K562 (cell line): Measurements from ENCODE around the gene HTRA3. TPM values are rescaled to one million over a fixed set of nuclear protein-coding genes. Genes with fewer than 3 reads are reported as not detected.

Experiments used
- ATAC-seq: fragments of 200-7000 bp; cut with Tn5 transposase; 3 replicates; pipeline ENCODE4 v1.9.1; 2020; ENCODE audit warnings: moderate library complexity
- BruUV-seq: library from RNA; stranded (reverse); fragments of 400-500 nt; replicated peaks from 2 replicates; lab custom pipeline; 2021; lab: Mats Ljungman, UMichigan
- CTCF ChIA-PET: fragments of 300-600 bp; formaldehyde crosslinking; extraction: SDS; loops from one replicate; lab custom pipeline; 2021; ENCODE audit warnings: low intra/inter-chr PET ratio; lab: Yijun Ruan, JAX
- POLR2A ChIA-PET: fragments of 300-600, 350-650 bp; sonication (Branson Sonifier 250); formaldehyde crosslinking; extraction: SDS; loops from one replicate; lab custom pipeline; 2021; ENCODE audit warnings: antibody characterized with exemption, inconsistent platforms; lab: Yijun Ruan, JAX
- DNase-seq, 4 experiments: peaks; one replicate each; pipeline versions ENCODE4 v3.0.0 to v3.0.0-alpha.2; 2011 to 2018; ENCODE audit warnings: low spot score in 3 of 4, mixed read lengths in 3 of 4; ENCODE audit errors: extremely low read depth in 1 of 4
- FAIRE-seq: peaks from 2 replicates; lab custom pipeline; 2011; peaks lifted over from hg19 to GRCh38; lab: Jason Lieb, UNC
- H2AFZ ChIP-seq: 2 replicates; pipeline ENCODE4 v1.6.0; 2011; ENCODE audit warnings: low read depth, low read length, control low read depth, inconsistent platforms
- H3K27ac ChIP-seq: fragments of 200-600 bp; 3 replicates; pipeline ENCODE4 v1.8.0; 2011; ENCODE audit warnings: low read depth, mild to moderate bottlenecking, control low read depth, inconsistent platforms, low read length, moderate library complexity, mixed read lengths; ENCODE audit errors: extremely low read depth
- H3K27me3 ChIP-seq, 2 experiments: fragments of 300-600 bp in 1 of 2; 2 replicates in 1 of 2; 3 replicates in 1 of 2; pipeline versions ENCODE4 v1.6.0 to v1.8.0; 2011; ENCODE audit warnings: inconsistent platforms in 2 of 2, low read length in 2 of 2, mild to moderate bottlenecking in 1 of 2, mixed read lengths in 1 of 2, moderate library complexity in 1 of 2; ENCODE audit not compliant: control insufficient read depth in 2 of 2, insufficient read depth in 2 of 2
- H3K36me3 ChIP-seq: fragments of 300-600 bp; 3 replicates; pipeline ENCODE4 v1.8.0; 2011; ENCODE audit warnings: mild to moderate bottlenecking, low read length, inconsistent platforms; ENCODE audit not compliant: control insufficient read depth, insufficient read depth
- H3K4me1 ChIP-seq, 2 experiments: fragments of 200-600 bp in 1 of 2; replicated peaks in 1 of 2; 2 replicates in 1 of 2; 3 replicates in 1 of 2; pipeline versions ENCODE4 v1.5.1 to v1.8.0; 2011; ENCODE audit warnings: inconsistent platforms in 2 of 2, low read length in 2 of 2, mild to moderate bottlenecking in 1 of 2, mixed read lengths in 1 of 2, moderate library complexity in 1 of 2; ENCODE audit not compliant: control insufficient read depth in 2 of 2, insufficient read depth in 2 of 2
- H3K4me2 ChIP-seq: 2 replicates; pipeline ENCODE4 v1.6.1; 2011; ENCODE audit warnings: low read length, control low read depth, inconsistent platforms, mixed read lengths; ENCODE audit not compliant: insufficient read depth
- H3K4me3 ChIP-seq: fragments of 200-600 bp; sonication (generic), shearing (Covaris generic); 2 replicates; pipeline ENCODE4 v1.5.1; 2016; ENCODE audit warnings: control low read depth, inconsistent platforms
- H3K79me2 ChIP-seq: fragments of 200-600 bp; 3 replicates; pipeline ENCODE4 v1.8.0; 2011; ENCODE audit warnings: low read length, inconsistent platforms; ENCODE audit not compliant: control insufficient read depth, insufficient read depth
- H3K9ac ChIP-seq, 2 experiments: 2 replicates each; pipeline versions ENCODE4 v1.6.0 to v1.6.1; 2011; ENCODE audit warnings: low read depth in 2 of 2, low read length in 2 of 2, control low read depth in 1 of 2, inconsistent platforms in 1 of 2, mild to moderate bottlenecking in 1 of 2, mixed read lengths in 1 of 2; ENCODE audit not compliant: insufficient read depth in 1 of 2
- H3K9me1 ChIP-seq: one replicate; pipeline ENCODE4 v1.6.0; 2011; ENCODE audit warnings: inconsistent platforms, mild to moderate bottlenecking, low read length, moderate library complexity; ENCODE audit not compliant: control insufficient read depth, insufficient read depth
- H3K9me3 ChIP-seq: replicated peaks from 2 replicates; pipeline ENCODE4 v1.5.1; 2011; ENCODE audit warnings: low read depth, low read length, inconsistent platforms; ENCODE audit not compliant: control insufficient read depth, insufficient read depth
- H4K20me1 ChIP-seq: replicated peaks from 2 replicates; pipeline ENCODE4 v1.6.1; 2011; ENCODE audit warnings: low read length, inconsistent platforms, mixed read lengths; ENCODE audit not compliant: control insufficient read depth, insufficient read depth
- EP400 ChIP-seq: fragments of 450-650 bp; IDR thresholded peaks from 2 replicates; pipeline ENCODE4 v1.6.1; 2017; ENCODE audit warnings: antibody characterized with exemption, mild to moderate bottlenecking, moderate library complexity
- HDAC6 ChIP-seq: IDR thresholded peaks from 2 replicates; pipeline ENCODE4 v1.6.1; 2012; ENCODE audit warnings: low read depth, mild to moderate bottlenecking, control low read depth, inconsistent platforms, low read length, moderate library complexity
- MAX ChIP-seq: sonication (generic); formaldehyde crosslinking; IDR thresholded peaks from 2 replicates; pipeline ENCODE4 v1.9.0; 2022; ENCODE audit warnings: mild to moderate bottlenecking, missing genetic modification reagents
- NR1H2 ChIP-seq: sonication (generic); formaldehyde crosslinking; IDR thresholded peaks from 2 replicates; pipeline ENCODE4 v1.4.0; 2020; ENCODE audit warnings: mild to moderate bottlenecking, missing genetic modification reagents
- RERE ChIP-seq: sonication (generic); formaldehyde crosslinking; IDR thresholded peaks from 2 replicates; pipeline ENCODE4 v1.8.0; 2023; ENCODE audit warnings: missing genetic modification reagents, mild to moderate bottlenecking, borderline replicate concordance
- TEAD1 ChIP-seq, 2 experiments: fragments of 450-650 bp in 1 of 2; sonication (generic) in 1 of 2; formaldehyde crosslinking; IDR thresholded peaks; 2 replicates each; pipeline versions ENCODE4 v1.4.0 to v1.8.0; 2020 to 2022; ENCODE audit warnings: mild to moderate bottlenecking in 2 of 2, missing genetic modification reagents in 1 of 2
- ZBTB12 ChIP-seq: fragments of 250-450 bp; sonication (Bioruptor Pico); IDR thresholded peaks from 2 replicates; pipeline ENCODE4 v1.4.0; 2020
- ZBTB17 ChIP-seq: fragments of 450-650 bp; formaldehyde crosslinking; IDR thresholded peaks from 2 replicates; pipeline ENCODE4 v1.4.0; 2020; ENCODE audit warnings: mild to moderate bottlenecking
- ZNF699 ChIP-seq: fragments of 250-450 bp; sonication (Bioruptor Pico); IDR thresholded peaks from 2 replicates; pipeline ENCODE4 v1.8.0; 2021; ENCODE audit warnings: mild to moderate bottlenecking, moderate library complexity; ENCODE audit not compliant: insufficient replicate concordance
- WGBS: fragments of 100-300 bp; shearing (Covaris generic); methylation state at CpG from one replicate; pipeline ENCODE4 v1.1.6; 2016; ENCODE audit warnings: low coverage, mixed read lengths; ENCODE audit not compliant: insufficient coverage; ENCODE audit errors: missing lambda C conversion rate; 5-methylcytosine and 5-hydroxymethylcytosine counted together
- in situ Hi-C: fragments of 300-500 bp; cut with MboI; formaldehyde crosslinking; loops from 4 replicates; pipeline ENCODE4 v1.15.0; 2018; ENCODE audit warnings: inconsistent platforms, mixed read lengths
- intact Hi-C: fragments of 100-400 bp; cut with micrococcal nuclease; formaldehyde crosslinking; loops from 2 replicates; pipeline ENCODE4 v1.14.2; 2022
- polyA plus RNA-seq, 8 experiments: library from polyadenylated mRNA; depleted of rRNA in 4 of 8; stranded (reverse) in 5 of 8; unstranded in 3 of 8; fragments of >200 nt; fragmentation: Nextera tagmentation in 2 of 8; fragmentation: Illumina TruSeq in 1 of 8; extraction: Ambion mirVana in 2 of 8; extraction: Trizol in 1 of 8; gene quantifications; 2 replicates each; pipeline versions ENCODE4 v1.2.1 to v1.2.3, GENCODE V29; 2011 to 2014; ENCODE audit warnings: inconsistent platforms in 1 of 8, missing spikeins in 1 of 8
- total RNA-seq, 7 experiments: library from RNA; depleted of rRNA in 6 of 7; stranded (reverse); fragments of >200 nt in 6 of 7; fragmentation: Illumina TruSeq in 2 of 7; extraction: Trizol in 2 of 7; gene quantifications; 2 replicates each; pipeline versions ENCODE4 v1.2.1 to v1.2.3, GENCODE V29; 2011 to 2021; ENCODE audit warnings: low replicate concordance in 1 of 7
- TF ChIP-seq, protein P1 (sequence below): fragments of 250-450 bp; sonication (Bioruptor Pico); IDR thresholded peaks from 2 replicates; pipeline ENCODE4 v1.5.0; 2021
- TF ChIP-seq, protein P2 (sequence below): fragments of 450-650 bp; IDR thresholded peaks from 2 replicates; pipeline ENCODE4 v1.6.1; 2016; ENCODE audit warnings: mild to moderate bottlenecking

Gene HTRA3
- total and polyA plus RNA-seq, 9 of the 15 experiments (the other 6 are each of a cell fraction or from before 2014, with no cell fraction given): 0.04 TPM; not detected in 8

GRCh38 chr4:8351931-8352367 lies 82.4 kb downstream of the HTRA3 start:
- no peaks in the 10 kb centered on the region; the same call in 1 of the 2 replicates for H4K20me1 ChIP-seq
- no peaks in the 10 kb centered on the region for H3K9me1 ChIP-seq
- H3K36me3 ChIP-seq: no peaks in the 10 kb centered on the region
- FAIRE-seq (no peak), ATAC-seq (no peak), DNase-seq (no peak)
- H3K4me1 ChIP-seq: peaks cover 0 to 4% of the 10 kb centered on the region in 2 experiments; a peak in 1 of 5 replicates
- H3K4me3 ChIP-seq: no peak overlapping the region
- in situ Hi-C loops (no loop called here), intact Hi-C loops (no loop called here)
- H3K27ac ChIP-seq: no peak overlapping the region
- CTCF ChIA-PET: no interaction called here
- no peak overlapping the region for H2AFZ ChIP-seq
- 11% methylated on average over 8 of the region's 8 CpGs for WGBS
- peaks cover 3 to 65% of the 10 kb centered on the region in 2 experiments; a peak in 4 of 5 replicates for H3K27me3 ChIP-seq
- no peaks in the 10 kb centered on the region for H3K9me3 ChIP-seq
- H3K79me2 ChIP-seq: no peaks in the 10 kb centered on the region
- H3K9ac ChIP-seq: no peak overlapping the region
- H3K4me2 ChIP-seq: no peak overlapping the region
- BruUV-seq: no TSS peak
- POLR2A ChIA-PET: interaction anchor here (0.6 kb wide), 2 partner anchors 20 to 133 kb away, joined by 3 read pairs; no protein-coding TSS in a partner anchor
- no peak for TF ChIP-seq MAX (CRISPR knock-in tag)
- no peak for TF ChIP-seq NR1H2 (CRISPR knock-in tag)
- no peak for TF ChIP-seq ZNF699
- no peak for TF ChIP-seq HDAC6
- TF ChIP-seq, protein P1, sequence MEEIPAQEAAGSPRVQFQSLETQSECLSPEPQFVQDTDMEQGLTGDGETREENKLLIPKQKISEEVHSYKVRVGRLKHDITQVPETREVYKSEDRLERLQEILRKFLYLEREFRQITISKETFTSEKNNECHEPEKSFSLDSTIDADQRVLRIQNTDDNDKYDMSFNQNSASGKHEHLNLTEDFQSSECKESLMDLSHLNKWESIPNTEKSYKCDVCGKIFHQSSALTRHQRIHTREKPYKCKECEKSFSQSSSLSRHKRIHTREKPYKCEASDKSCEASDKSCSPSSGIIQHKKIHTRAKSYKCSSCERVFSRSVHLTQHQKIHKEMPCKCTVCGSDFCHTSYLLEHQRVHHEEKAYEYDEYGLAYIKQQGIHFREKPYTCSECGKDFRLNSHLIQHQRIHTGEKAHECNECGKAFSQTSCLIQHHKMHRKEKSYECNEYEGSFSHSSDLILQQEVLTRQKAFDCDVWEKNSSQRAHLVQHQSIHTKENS: no peak
- TF ChIP-seq, protein P2, sequence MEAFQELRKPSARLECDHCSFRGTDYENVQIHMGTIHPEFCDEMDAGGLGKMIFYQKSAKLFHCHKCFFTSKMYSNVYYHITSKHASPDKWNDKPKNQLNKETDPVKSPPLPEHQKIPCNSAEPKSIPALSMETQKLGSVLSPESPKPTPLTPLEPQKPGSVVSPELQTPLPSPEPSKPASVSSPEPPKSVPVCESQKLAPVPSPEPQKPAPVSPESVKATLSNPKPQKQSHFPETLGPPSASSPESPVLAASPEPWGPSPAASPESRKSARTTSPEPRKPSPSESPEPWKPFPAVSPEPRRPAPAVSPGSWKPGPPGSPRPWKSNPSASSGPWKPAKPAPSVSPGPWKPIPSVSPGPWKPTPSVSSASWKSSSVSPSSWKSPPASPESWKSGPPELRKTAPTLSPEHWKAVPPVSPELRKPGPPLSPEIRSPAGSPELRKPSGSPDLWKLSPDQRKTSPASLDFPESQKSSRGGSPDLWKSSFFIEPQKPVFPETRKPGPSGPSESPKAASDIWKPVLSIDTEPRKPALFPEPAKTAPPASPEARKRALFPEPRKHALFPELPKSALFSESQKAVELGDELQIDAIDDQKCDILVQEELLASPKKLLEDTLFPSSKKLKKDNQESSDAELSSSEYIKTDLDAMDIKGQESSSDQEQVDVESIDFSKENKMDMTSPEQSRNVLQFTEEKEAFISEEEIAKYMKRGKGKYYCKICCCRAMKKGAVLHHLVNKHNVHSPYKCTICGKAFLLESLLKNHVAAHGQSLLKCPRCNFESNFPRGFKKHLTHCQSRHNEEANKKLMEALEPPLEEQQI: no peak
- no peak for TF ChIP-seq TEAD1 (CRISPR knock-in tag; IDR thresholded peaks at IDR 0.05)
- TF ChIP-seq RERE (CRISPR knock-in tag): no peak
- TF ChIP-seq ZBTB12 (CRISPR knock-in tag): no peak
- TF ChIP-seq EP400: no peak
- no peak for TF ChIP-seq ZBTB17 (CRISPR knock-in tag)
